NCI-H2081 treated with DMSO at 0.1 percent for 48 hours (cell line): ENCODE data around the gene TUBA1B.
"Not testable (repeated sequence)": the region's sequence is repeated elsewhere in the genome, so short reads cannot be mapped to it uniquely, and the experiment has no call there.

Source experiments
- DNase-seq: peaks from one replicate; lab custom pipeline; 2025; lab: John Stamatoyannopoulos, UW

Gene TUBA1B

GRCh38 chr12:49131051-49131893 lies at the start of gene TUBA1B:
Gene TUBA1B (minus strand): TSS chr12:49131395. CDS start chr12:49131300, 95 bp downstream.
- DNase-seq, result peak; percentile 66

DNA sequence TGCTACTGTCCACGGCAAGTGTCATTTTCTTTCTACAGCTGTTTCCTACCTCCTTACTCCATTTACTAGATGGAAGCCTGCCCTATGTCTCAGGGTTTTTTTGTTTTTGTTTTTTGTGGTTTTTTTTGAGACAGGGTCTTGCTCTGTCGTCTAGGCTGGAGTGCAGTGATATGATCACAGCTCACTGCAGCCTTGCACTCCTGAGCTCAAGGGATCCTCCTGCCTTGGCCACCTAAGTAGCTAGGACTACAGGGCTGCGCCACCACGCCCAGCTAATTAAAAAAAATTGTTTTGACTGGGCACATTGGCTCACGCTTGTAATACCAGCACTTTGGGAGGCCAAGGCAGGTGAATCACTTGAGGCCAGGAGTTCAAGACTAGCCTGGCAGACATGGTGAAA lies 43.0 kb upstream of the TUBA1B start:
- DNase-seq, result no peak

GRCh38 chr12:49170924-49171323 lies 39.7 kb upstream of the TUBA1B start:
- DNase-seq, result no peak

DNA sequence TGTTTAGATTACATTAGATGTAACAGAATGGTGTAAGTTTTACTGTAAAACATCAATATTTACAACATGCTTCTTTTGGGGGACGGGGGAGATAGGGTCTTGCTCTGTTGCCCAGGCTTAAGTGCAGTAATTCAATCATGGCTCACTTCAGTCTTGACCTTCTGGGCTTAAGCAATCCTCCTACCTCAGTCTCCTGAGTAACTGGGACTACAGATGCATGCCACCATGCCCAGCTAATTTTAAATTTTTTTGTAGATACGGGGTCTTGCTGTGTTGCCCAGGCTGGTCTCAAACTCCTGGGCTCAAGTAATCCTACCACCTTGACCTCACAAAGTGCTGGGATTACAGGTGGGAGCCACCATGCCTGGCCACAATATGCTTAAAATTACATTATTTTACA lies 33.9 kb upstream of the TUBA1B start:
- DNase-seq, result no peak

GRCh38 chr12:49161901-49162300 lies 30.7 kb upstream of the TUBA1B start:
- DNase-seq, result not testable (repeated sequence)

DNA sequence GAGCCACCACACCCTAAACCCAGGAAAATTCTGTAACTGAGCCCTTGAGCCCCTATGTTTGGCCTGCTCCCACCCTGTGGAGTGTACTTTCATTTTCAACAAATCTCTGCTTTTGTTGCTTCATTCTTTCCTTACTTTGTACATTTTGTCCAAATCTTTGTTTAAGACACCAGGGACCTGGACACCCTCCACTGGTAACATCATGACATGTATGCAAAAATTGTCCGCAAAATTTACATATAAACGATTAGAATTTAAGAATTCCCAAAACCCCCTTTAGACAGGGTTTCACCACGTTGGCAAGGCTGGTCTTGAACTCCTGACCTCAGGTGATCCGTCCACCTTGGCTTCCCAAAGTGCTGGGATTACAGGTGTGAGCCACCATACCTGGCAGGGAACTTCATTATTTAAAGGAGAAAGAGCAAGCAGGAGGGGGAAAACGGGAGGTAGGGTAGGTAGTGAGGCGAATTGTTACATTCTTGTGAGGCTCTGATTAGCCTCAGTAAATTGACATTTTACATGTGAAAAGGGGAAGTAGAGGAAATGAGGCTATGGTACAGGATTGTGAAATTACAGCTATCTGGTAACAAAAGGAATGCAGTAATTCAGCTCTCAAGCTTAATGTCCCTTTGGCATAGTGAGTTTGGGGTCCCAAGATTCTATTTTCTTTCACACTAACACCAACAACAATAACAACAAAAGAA lies 30.0 kb upstream of the TUBA1B start:
- no peak for DNase-seq

- no peak for DNase-seq
These were observed 29.2 kb upstream of the TUBA1B start for GRCh38 chr12:49160399-49160798.

DNA sequence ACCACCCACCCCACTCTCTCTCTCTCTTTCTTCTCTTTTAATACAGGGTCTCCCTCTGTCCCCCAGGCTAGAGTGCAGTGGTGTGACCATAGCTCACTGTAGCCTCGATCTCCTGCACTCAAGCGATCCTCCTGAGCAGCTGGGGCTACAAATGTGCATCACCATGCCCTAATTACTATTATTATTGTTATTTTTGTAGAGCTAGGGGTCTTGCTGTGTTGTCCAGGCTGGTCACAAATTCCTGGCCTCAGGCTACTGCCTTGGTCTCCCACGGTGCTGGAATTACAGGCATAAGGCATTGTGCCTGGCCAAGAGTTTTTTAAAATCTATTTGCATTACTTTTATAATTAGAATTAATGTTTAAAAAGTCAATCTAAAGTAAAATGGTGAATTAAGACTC lies 23.0 kb upstream of the TUBA1B start:
- no peak for DNase-seq

DNA sequence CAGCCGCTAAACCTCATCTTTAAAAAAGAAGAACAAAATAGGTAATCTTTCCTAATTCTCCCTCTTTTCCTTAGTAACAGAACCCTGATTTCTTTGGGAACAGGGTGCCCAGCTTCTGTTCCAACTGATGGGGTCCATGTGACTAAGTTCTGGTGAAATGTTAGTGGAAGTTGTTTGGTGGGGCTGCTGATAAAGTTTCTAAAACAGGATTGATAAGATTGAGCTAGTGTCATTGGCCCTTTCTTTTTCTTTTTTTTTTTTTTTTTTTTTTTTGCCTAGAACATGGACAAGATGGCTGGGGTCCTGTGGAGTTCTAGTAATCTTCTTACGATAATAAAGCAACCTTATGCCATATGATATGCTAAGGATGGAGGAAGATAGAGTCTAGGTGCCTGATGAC lies 16.2 kb upstream of the TUBA1B start:
- no peak for DNase-seq

DNA sequence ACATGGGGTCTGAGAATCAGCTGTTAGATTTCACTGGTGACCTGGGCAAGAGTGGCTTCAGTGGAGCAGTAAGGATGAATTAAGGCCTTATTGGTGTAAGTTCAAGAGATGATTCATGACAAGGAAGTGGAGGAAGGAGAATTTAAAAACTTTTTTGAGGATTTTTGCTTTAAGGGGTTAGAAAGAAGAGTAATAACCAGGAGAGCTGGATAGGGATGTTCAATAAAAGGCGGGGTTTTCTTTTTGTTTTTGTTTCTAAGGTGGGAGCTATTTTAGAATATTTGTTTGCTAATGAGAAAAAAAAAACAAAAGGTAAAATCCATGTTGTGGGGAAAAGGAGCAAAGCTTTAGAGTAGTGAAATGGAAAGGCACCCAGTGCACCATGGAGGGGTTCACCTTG lies 15.2 kb upstream of the TUBA1B start:
- DNase-seq, result no peak

- no peak for DNase-seq
These were observed 13.2 kb upstream of the TUBA1B start for GRCh38 chr12:49144384-49144783.

GRCh38 chr12:49138999-49139398 lies 7.8 kb upstream of the TUBA1B start:
- DNase-seq, result no peak

DNA sequence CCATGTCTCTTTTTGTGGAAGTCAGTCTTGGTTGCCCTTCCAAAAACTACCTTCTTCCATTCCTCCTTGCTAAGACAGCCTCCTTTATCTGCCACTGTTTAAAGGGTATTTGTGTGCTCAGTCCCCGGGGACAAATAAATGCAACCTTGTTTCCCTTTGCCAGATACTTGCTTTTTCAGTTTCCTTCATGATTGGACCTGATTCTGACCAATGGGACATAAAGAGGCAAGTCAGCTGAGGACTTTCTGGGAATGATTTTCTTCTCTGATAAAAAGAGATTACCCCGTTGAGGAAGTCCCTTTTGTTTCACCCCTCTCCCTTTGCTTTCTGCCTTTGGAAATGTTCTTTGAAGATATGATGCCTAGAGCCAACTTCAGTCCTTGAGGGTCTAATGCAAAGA lies 7.4 kb upstream of the TUBA1B start:
- no peak for DNase-seq

DNA sequence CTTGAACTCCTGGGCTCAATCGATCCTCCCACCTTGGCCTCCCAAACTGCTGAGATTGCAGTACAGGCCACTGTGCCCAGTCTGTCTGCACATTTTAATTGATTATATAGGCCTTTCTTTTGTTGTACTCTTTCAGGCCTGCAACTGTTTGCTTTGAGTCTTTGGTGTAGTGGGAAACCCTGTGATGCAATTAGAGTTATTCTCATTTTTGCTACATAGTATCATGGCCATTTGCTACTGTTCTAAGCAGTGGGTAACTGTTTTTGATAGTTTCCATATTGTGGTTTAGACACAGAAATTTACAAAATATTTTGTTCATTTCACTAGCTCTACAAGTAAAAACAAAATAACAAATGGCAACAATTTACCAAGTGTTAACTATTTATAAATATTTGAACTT lies 6.3 kb upstream of the TUBA1B start:
- DNase-seq, result no peak

DNA sequence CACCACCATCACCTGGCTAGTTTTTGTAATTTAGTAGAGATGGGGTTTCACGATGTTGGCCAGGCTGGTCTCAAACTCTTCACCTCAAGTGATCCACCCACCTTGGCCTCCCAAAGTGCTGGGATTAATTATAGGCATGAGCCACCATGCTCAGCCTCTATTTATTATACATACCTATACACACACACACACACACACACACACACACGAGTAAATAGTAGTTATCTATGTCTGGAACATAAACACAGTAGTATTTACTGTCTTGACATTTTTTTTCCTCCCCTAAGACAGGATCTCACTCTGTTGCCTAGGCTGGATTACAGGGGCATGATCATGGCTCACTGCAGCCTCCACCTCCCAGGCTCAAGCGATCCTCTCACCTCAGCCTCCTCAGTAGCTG lies 5.8 kb upstream of the TUBA1B start:
- DNase-seq, result not testable (repeated sequence)

DNA sequence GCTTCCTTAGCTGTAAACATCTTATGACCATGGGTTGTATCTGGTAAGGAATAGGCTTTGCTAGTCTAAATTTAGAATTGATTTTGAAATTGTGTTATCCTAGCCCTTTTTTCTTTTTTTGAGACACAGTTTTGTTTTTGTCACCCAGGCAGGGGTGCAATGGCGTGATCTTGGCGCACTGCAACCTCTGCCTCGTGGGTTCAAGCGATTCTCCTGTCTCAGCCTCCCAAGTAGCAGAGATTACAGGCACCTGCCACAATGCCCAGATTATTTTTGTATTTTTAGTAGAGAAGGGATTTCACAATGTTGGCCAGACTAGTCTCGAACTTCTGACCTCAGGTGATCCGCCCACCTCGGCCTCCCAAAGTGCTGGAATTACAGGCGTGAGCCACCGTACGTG lies 2.4 kb upstream of the TUBA1B start:
- no peak for DNase-seq

- DNase-seq, result no peak
These were observed 1.8 kb upstream of the TUBA1B start for GRCh38 chr12:49133014-49133413.

DNA sequence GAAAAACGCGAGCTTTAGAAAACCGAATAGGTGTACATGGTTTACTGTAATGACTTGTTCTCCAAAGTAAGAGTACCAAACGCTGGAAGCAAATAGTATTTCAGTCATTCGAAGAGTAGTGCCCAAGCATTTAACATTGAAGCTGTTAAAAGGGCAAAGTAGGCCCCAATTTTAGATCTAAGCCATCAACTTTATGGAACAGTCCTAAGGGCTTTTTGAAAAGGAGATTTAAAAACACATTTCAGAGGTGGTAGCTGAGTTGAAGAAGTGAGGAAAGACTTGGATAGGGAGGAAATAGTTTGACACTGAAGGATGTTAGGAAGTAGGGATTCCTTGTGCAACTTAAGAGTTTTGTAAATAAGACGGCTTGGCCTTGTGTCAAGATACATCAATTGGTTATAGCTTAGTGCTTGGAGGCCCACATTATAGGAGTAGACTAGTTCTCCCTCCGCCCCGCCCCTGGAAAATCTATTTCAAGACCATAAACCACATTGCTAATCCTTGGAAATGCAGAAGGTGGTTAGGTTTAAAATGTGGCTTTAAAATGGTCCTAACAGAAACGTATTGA lies 783 bp upstream of the TUBA1B start:
- no peak for DNase-seq

GRCh38 chr12:49130151-49131050 lies 794 bp downstream of the TUBA1B start:
- peak; percentile 68 for DNase-seq

DNA sequence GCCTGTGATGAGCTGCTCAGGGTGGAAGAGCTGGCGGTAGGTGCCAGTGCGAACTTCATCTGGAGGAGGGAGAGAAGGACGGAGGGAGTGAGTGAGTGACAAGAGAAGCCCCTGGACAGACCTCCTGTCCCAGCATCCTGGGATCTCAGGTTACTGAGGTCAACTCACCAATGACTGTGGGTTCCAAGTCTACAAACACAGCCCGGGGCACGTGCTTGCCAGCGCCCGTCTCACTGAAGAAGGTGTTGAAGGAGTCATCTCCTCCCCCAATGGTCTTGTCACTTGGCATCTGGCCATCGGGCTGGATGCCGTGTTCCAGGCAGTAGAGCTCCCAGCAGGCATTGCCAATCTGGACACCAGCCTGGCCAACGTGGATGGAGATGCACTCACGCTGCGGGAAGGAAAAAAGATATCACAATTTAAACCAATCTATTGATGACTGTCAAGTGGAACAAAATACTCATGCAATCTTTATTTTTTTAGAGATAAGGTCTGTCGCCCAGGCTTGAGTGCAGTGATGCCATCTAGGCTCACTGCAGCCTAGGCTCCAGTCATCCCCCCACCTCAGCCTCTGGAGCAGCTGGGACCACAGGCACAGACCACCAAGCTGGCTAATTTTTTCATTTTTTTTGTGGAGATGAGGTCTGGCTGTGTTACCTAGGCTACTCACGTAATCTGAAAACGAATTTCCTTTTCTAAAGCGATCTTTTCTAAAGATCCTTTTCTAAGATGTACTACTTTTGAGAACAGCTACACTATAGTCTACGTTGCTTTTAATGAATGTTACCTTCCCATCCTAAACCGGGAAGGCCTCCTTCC lies 1.7 kb downstream of the TUBA1B start:
- DNase-seq, result no peak

- not testable (repeated sequence) for DNase-seq
These were observed 3.2 kb downstream of the TUBA1B start for GRCh38 chr12:49127971-49128370.
